GM19099 (cell line): Measurements from ENCODE around the gene ZNF850.
A peak's percentile ranks its signal among the peaks of the same experiment; 100 is the strongest.

ENCODE experiments used
- POLR2A ChIP-seq: IDR thresholded peaks from 3 replicates; pipeline ENCODE4 v1.6.1; 2011; ENCODE audit warnings: low read depth; ENCODE audit not compliant: insufficient read length; ENCODE audit errors: extremely low read depth

Gene ZNF850

DNA sequence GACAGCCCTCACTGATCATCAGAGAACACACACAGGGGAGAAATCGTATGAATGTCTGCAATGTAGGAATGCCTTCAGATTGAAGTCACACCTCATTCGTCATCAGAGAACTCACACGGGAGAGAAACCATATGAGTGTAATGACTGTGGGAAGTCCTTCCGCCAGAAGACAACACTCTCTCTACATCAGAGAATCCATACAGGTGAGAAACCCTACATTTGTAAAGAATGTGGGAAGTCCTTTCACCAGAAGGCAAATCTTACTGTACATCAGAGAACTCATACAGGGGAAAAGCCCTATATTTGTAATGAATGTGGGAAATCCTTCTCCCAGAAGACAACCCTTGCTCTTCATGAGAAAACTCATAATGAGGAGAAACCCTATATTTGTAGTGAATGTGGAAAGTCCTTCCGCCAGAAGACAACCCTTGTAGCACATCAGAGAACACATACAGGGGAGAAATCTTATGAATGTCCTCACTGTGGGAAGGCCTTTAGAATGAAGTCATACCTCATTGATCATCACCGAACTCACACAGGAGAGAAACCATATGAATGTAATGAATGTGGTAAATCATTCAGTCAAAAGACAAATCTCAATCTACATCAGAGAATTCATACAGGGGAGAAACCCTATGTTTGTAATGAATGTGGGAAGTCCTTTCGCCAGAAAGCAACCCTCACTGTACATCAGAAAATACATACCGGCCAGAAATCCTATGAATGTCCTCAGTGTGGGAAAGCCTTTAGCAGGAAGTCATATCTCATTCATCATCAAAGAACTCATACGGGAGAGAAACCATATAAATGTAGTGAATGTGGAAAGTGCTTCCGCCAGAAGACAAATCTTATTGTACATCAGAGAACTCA lies 52.7 kb downstream of the ZNF850 start:
- no peak for TF ChIP-seq POLR2A

DNA sequence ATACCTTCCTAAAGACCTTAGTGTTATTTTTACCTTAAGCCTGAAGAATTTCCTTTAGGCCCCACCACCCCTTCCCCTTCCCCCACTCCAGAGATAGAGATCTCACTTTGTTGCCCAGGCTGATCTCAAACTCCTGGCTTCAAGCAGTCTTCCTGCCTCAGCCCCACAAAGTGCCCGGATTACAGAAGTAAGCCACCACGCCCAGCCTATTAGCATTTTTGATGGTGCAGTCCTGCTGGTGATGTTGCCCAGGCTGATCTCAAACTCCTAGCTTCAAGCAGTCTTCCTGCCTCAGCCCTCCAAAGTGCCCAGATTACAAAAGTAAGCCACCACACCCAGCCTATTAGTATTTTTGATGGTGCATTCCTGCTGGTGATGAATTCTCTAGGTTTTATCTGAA lies 63.2 kb downstream of the ZNF850 start:
- no peak for TF ChIP-seq POLR2A

DNA sequence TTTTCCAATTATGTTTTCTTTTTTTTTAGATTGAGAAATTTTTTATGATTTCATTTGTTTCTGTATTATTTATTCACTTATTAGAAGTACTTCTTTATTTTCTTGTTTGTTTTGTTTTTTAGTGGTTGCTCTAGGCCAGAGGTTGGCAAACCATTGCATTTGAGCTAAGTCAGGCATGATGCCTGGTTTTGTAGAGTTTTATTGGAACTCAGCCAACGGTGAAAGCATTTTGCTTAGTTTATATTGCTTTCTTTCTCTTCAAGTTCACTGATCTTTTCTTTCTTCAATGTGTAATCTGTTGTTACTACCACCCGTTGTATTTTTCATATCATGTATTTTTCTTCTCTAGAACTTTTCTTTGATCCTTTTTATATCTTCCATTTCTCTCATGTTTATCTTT lies 65.5 kb downstream of the ZNF850 start:
- no peak for TF ChIP-seq POLR2A

DNA sequence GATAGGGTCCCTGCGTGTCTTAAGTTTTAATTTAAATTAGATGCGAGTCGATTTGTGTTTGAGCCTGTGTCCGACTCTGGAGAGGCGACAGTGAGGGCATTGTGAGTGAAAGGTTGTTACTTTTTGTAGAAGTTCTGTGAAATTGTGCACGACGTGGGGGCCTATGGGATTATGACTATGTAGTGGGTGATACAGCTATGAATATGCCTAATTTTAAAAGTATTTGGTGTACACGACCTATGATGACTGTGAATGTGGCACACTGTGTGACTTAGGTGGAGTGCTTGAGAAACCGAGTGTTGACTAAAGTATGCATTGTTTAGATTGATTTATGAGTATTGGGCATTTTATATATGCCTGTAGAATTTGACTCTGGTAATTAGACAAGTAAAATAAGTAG lies 84.5 kb downstream of the ZNF850 start:
- no peak for TF ChIP-seq POLR2A

DNA sequence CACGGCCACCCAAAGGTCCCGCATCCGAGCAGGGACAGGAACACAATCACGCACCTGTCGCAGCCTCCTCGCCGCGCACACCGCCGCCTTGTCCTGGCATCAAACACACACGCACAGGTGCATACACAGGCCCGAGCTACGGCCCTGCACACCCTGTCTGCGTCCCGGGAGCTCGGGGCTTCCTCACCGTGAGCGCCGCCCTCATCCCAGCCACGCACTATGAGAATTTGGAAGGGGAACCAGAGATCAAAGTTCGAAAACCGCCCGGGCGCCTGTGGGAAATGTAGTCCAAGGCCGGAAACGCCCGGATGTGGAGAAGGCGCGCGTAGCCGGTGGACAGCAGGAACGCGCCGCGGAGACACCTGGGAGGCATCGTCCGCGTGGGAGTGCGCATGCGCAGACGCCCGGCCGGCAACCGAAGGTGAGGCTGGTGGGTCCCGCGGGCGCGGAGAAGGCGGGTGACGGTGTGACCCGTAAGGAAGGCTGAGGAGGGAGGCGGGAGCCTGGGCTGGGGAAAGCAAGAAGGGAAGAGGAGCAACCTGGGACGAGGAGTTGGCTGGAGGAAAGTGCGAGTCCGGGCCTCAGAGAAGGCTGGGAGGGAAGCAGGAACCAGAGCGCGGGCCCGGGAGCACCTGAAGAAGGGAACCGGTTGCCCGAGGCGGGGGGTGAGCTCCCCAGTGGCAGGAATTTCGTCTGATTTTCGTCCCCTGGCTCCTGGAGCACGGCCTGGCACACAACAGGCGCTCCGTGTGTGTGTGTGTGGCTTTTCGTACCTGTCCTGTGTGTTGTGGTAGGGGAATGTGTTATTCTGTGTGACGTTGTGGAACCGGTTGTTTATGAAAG lies 85.2 kb downstream of the ZNF850 start, which contains the start of gene ZNF567:
Gene ZNF567 (plus strand): TSS at position 399 of the 843 bp plus-strand sequence. CDS start 7,256 bp downstream, outside the sequence.
- peak; percentile 83 for TF ChIP-seq POLR2A

DNA sequence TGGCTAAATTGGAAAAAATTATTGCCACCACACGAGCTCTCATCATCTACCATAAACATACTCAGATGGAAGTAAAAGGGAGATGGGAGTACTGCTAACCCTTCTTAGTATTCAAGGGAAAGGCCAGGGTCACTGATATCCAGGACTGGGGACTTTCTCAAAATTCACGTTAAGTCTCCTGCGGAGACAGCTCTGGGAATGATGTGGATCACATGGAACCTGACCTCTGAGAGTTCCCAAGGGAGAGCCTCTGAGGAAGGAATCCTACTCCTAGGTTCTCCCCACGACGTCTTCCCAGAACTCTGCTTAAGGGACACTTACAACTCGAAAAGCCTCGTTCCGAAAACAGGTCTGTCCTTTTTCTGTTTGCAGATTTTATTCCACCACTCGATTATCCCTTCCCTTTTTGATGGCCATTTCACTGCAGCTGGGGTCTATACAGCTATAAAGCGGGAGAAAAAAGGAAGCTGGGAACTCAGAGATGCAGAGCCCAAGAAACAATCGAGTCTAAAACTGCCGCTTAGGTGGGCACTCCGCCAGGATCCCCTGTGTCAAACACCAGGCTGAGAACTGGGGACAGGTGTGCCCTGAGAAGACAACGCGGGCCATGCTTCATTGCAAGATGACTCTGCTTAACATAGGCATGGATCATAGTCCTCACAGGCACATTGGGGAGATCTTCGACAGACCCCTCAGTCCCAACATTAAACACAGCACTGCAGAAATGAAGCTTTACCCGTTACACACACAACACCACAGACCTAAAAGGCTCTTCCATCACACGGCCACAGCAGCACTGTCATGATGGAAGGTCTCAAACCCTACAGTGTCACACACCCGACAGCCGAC lies 86.0 kb downstream of the ZNF850 start:
- no peak for TF ChIP-seq POLR2A

DNA sequence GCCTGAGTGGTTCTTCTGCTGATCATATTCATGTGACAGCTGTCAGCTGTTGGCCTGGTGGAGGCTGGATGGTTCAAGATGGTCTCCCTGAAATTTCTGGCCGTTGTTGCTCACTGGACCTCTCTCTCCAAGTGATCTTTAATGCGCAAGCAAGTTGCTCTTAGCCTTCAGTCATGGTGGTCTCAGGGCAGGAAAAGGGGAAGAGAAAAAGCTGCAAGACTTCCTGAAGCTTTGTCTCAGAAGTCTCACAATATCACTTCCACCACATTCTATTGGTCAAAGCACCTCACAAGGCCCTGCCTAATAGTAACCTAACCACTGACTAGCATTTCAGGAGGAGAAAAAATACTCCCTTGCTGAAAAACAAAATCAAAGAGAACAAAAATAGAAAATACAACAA lies 86.8 kb downstream of the ZNF850 start:
- no peak for TF ChIP-seq POLR2A

DNA sequence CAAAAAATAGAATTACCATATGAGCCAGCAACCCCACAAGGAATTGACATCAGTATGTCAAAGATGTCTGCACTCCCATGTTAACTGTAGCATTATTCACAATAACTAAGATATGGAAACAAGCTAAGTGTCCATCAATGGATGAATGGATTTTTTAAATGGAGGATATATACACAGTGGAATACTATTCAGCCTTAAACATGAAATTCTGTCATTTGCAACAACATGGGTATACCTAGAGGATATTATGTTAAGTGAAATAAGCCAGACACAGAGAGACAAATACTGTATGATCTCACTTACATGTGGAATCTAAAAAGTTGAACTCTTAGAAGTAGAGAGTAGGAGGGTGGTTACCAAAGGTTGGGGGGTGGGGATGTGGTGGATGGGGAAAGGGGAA lies 93.2 kb downstream of the ZNF850 start:
- TF ChIP-seq POLR2A = no peak

DNA sequence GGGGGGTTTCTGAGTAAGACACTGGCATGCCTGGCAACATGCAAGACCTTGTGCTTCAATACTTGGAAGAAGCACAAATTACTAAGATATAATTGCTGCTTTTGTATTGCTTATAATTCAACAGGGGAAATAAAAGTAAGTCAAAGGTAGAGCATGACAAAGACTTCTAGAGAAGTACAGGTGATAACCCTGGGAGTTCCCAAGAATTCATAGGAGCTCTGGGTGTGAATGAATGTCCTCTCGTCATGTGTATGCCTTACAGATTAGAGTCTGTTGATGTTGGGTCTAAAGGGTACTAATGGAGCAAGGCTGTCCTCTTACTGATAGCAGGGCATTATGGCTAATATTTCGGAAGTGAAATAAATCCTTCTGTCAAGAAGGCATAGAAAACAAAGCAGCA lies 98.4 kb downstream of the ZNF850 start:
- no peak for TF ChIP-seq POLR2A

DNA sequence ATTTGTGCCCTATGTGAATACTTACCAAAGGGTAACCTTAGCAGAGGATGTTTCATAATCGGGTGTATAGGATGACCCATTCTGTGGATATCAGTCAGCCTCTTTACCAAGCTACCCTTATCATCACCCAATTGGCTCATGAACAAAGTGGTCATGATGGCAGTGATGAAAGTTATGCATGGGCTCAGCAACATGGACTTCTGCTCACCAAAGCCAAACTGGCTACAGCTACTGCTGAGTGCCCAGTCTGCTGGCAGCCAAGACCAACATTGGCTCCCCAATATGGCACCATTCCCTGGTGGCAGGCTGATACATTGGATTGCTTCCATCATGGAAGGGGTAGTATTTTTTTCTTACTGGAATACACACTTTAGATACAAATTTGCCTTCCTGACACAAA lies 100.2 kb downstream of the ZNF850 start:
- TF ChIP-seq POLR2A = no peak

DNA sequence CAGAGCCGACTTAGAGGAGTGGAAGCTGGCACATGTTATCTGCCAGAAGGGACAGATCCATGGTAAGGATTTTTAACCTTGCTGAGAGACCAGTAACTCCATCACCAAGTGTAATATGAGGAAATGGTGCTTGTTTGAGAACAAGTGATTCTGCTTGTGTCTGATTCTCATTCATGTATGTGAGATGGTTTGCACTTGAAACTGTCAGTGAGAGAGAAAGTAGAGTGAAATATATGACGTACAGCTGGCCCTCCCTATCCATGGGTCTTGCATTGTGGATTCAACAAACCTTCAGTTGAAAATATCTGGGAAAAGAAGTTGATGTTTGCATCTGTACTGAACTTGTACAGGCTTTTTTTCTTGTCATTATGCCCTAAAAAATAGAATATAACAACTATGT lies 104.0 kb downstream of the ZNF850 start:
- TF ChIP-seq POLR2A = no peak

DNA sequence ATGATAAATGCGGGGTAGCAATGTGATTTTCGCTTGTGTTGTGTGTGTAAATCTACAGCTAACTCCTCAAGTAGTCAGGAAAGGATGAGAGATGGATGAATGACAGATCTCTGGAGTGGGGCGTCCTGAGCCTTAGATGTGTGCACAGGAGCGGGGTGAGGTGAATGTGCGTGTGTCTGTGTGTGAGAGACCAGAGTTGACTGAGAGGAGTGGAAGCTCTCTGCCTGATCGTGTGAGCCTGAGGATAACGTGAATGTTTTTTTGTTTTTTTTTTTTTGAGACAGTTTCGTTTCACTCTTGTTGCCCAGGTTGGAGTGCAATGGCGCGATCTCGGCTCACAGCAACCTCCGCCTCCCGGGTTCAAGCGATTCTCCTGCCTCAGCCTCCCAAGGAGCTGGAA lies 106.8 kb downstream of the ZNF850 start:
- no peak for TF ChIP-seq POLR2A
